ENCODE data around the gene SMAP1.

The SMAP1 gene

GRCh38 chr6:70694371-70694770, 26.7 kb downstream of the SMAP1 start:
- DNase-seq (ENCODE audit: low read depth) = no peak
- no peak for TF ChIP-seq CTCF (conservative IDR thresholded peaks at IDR 0.05; ENCODE audit: low read length)

GRCh38 chr6:70700922-70701876, 33.5 kb downstream of the SMAP1 start:
- no peak overlapping the region for H3K4me3 ChIP-seq (ENCODE audit: low read length)
- no peak for DNase-seq (ENCODE audit: low read depth)
- TF ChIP-seq CTCF (conservative IDR thresholded peaks at IDR 0.05; ENCODE audit: low read length) = no peak

More at GRCh38 chr6:70694371-70694770, 26.7 kb downstream of the SMAP1 start:
- no peak overlapping the region for H3K4me3 ChIP-seq (ENCODE audit: low read length)

DNA sequence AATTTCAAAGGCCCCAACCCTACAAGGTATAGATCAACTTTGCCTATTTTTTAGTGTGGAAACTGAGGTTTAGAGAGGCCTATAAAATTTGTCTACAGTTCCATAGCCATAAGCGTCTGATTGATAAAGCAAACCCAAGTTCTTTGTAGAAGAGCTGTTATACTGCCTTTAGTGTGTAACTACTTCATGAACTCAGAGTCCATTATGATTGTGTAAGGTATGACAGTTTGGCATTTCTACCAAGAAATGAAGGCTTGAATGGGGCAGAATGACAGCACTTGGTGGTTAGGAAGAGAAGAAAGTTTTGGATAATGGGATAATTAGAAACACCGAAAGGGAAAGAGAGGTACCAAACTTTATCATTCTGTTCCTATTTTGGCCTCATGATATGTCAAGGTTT, 38.1 kb downstream of the SMAP1 start:
- TF ChIP-seq CTCF (conservative IDR thresholded peaks at IDR 0.05; ENCODE audit: low read length) = no peak
- no peak for DNase-seq (ENCODE audit: low read depth)
- no peak overlapping the region for H3K4me3 ChIP-seq (ENCODE audit: low read length)

DNA sequence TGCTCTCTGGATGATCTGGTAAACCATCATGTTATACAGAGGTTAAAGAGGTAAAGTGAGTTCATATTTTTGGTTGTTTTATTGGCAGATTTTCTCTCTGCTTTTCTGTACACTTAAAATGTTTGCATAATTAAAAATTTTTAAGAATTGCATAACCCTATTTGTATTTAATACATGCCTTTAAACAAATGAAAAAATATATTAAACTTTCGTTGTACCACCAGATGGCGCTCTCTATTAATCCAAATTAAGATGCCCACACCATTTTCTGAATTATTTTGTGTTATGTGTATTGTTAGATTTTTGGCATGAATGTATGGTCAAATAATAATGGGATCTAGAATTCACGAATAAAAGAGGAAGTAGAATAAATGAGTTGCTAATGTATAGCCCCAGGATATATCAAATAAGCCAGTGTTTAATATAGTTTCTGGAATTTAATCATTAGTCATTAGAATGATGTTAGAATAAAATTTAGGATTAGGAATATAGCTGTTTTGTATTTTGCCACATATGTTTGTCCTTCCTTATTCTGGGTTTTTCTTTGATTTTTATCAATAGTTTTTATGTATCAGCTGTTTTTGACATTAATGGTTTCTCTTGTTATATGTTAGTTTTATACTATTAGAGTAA, 38.9 kb downstream of the SMAP1 start:
- H3K4me3 ChIP-seq (ENCODE audit: low read length) = no peak overlapping the region
- peak; percentile 54 for TF ChIP-seq CTCF (conservative IDR thresholded peaks at IDR 0.05; ENCODE audit: low read length)
- DNase-seq (ENCODE audit: low read depth) = peak; percentile 53

DNA sequence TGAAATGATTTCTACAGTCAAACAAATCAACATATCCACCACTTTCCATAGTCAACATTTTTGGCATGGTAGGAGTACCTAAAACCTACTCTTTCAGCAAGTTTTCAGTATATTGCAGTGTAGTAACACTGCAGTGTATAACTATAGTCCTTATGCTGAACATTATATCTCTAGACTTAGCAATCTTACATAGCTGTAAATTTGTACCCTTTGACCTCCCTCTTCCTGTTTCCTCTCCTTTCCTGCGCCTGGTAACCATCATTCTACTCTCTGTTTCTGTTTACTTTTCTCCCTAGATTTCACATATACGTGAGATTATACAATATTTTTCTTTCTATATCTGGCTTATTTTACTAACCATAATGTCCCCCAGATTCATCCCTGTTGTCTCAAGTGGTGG, 40.2 kb downstream of the SMAP1 start:
- H3K4me3 ChIP-seq (ENCODE audit: low read length) = no peak overlapping the region
- no peak for DNase-seq (ENCODE audit: low read depth)
- TF ChIP-seq CTCF (conservative IDR thresholded peaks at IDR 0.05; ENCODE audit: low read length) = no peak

DNA sequence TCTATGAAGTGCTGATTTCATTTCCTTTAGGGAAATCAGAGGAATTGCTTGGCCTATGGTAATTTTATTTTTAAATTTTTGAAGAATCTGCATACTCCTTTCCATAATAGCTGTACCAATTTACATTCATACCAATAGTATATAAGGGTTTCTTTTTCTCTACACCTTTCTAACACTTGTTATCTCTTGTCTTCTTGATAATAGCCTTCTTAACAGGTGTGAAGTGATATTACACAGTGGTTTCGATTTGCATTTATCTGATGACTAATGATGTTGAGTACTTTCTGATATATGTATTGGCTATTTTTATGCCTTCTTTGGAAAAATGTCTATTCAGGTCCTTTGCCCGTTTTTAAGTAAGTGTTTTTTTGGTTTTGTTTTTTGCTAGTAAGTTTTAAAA, 40.8 kb downstream of the SMAP1 start:
- TF ChIP-seq CTCF (conservative IDR thresholded peaks at IDR 0.05; ENCODE audit: low read length) = no peak
- DNase-seq (ENCODE audit: low read depth) = no peak
- no peak overlapping the region for H3K4me3 ChIP-seq (ENCODE audit: low read length)

DNA sequence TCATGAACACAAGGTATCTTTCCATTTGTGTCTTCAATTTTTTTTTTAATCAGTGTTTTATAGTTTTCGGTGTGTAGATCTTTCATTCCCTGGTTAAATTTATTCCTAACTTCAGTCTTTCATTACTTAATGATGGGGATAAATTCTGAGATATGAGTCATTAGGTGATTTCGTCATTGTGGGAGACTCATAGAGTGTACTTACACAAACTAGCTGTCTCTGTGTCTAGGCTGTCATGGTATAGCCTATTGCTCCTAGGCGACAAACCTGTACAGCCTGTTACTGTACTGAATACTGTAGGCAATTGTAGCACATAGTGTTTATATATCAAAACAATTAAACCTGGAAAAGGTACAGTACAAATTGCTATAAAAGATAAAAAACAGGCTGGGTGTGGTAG, 42.1 kb downstream of the SMAP1 start:
- peak; percentile 66 for DNase-seq (ENCODE audit: low read depth)
- TF ChIP-seq CTCF (conservative IDR thresholded peaks at IDR 0.05; ENCODE audit: low read length) = no peak

More for the DNA sequence above, 42.1 kb downstream of the SMAP1 start:
- H3K4me3 ChIP-seq (ENCODE audit: low read length) = no peak overlapping the region
